ENCODE measurements around the gene UNC50. TPM values are rescaled to one million over a fixed set of nuclear protein-coding genes. Genes with fewer than 3 reads are reported as not detected.

UNC50 gene
- total RNA-seq, 1 donor from 2014 or later = 32.0 TPM

DNA sequence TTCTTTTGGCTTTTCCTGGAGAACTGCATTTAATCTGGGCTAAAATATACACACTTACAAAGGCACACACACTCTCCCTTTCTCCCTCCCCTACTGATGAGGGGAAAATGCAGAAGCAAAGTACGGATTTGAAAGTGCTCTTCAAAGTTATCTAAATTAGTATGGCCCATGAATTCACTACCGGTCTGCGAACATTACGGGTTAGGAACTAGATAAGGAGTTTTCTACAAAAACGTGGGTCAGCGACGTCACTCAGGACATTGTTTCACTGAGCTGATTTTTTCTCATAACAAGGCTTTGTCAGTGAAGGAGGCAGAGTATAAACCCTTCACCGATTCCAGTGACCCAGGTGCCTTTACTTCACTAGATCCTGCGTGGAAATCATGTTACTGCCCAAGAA is 47.4 kb upstream of the UNC50 start:
- intact Hi-C loops (cut with micrococcal nuclease) = no loop called here
- peaks cover 78% of the 10 kb centered on the region for H3K4me1 ChIP-seq
- H3K27ac ChIP-seq (replicated peaks) = peak overlapping the region; percentile 79
- no peaks in the 10 kb centered on the region for H3K27me3 ChIP-seq (ENCODE audit: low read depth)
- peaks cover 40% of the 10 kb centered on the region for H3K36me3 ChIP-seq
- no peak for DNase-seq
- TF ChIP-seq, protein P1, sequence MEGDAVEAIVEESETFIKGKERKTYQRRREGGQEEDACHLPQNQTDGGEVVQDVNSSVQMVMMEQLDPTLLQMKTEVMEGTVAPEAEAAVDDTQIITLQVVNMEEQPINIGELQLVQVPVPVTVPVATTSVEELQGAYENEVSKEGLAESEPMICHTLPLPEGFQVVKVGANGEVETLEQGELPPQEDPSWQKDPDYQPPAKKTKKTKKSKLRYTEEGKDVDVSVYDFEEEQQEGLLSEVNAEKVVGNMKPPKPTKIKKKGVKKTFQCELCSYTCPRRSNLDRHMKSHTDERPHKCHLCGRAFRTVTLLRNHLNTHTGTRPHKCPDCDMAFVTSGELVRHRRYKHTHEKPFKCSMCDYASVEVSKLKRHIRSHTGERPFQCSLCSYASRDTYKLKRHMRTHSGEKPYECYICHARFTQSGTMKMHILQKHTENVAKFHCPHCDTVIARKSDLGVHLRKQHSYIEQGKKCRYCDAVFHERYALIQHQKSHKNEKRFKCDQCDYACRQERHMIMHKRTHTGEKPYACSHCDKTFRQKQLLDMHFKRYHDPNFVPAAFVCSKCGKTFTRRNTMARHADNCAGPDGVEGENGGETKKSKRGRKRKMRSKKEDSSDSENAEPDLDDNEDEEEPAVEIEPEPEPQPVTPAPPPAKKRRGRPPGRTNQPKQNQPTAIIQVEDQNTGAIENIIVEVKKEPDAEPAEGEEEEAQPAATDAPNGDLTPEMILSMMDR (IDR thresholded peaks at IDR 0.05; ENCODE audit: borderline replicate concordance) = no peak
- no peaks in the 10 kb centered on the region for H3K9me3 ChIP-seq (replicated peaks)
- H3K4me3 ChIP-seq = no peak overlapping the region

- H3K27ac ChIP-seq (replicated peaks) = peak overlapping the region; percentile 79
- no peak overlapping the region for H3K4me3 ChIP-seq
- no peak for DNase-seq
- H3K36me3 ChIP-seq = peaks cover 41% of the 10 kb centered on the region
- no peaks in the 10 kb centered on the region for H3K9me3 ChIP-seq (replicated peaks)
- no peaks in the 10 kb centered on the region for H3K27me3 ChIP-seq (ENCODE audit: low read depth)
- intact Hi-C loops (cut with micrococcal nuclease) = no loop called here
- TF ChIP-seq, protein P1 (IDR thresholded peaks at IDR 0.05; ENCODE audit: borderline replicate concordance) = no peak
- peaks cover 69% of the 10 kb centered on the region for H3K4me1 ChIP-seq
Observed at GRCh38 chr2:98561902-98562695, 46.3 kb upstream of the UNC50 start.

DNA sequence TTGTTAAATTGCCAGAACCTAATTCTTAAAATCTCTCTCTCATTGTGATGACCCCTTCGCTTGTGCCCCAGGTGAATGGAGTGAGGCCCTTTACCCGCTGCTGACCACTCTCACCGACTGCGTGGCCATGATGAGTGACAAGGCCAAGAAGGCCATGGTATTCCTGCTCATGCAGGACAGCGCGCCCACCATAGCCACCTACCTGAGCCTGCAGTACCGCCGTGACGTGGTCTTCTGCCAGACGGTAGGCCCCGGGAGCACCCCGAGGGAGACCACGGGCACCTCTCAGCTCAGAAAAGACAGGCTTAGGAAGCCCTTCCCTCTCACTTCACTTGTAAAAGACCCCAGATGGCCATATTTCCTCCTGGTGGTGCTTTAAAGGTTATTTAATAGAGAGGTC is 45.0 kb upstream of the UNC50 start:
- peaks cover 52% of the 10 kb centered on the region for H3K36me3 ChIP-seq
- H3K9me3 ChIP-seq (replicated peaks) = no peaks in the 10 kb centered on the region
- TF ChIP-seq, protein P1 (IDR thresholded peaks at IDR 0.05; ENCODE audit: borderline replicate concordance) = no peak
- no peaks in the 10 kb centered on the region for H3K27me3 ChIP-seq (ENCODE audit: low read depth)
- peaks cover 69% of the 10 kb centered on the region for H3K4me1 ChIP-seq
- intact Hi-C loops (cut with micrococcal nuclease) = no loop called here
- no peak overlapping the region for H3K4me3 ChIP-seq
- DNase-seq = no peak
- peak overlapping the region; percentile 79 for H3K27ac ChIP-seq (replicated peaks)

GRCh38 chr2:98564541-98565132 is 43.8 kb upstream of the UNC50 start:
- peaks cover 52% of the 10 kb centered on the region for H3K36me3 ChIP-seq
- H3K4me3 ChIP-seq = no peak overlapping the region
- H3K9me3 ChIP-seq (replicated peaks) = no peaks in the 10 kb centered on the region
- H3K27me3 ChIP-seq (ENCODE audit: low read depth) = no peaks in the 10 kb centered on the region
- peak overlapping the region; percentile 79 for H3K27ac ChIP-seq (replicated peaks)
- TF ChIP-seq, protein P1 (IDR thresholded peaks at IDR 0.05; ENCODE audit: borderline replicate concordance) = no peak
- peaks cover 65% of the 10 kb centered on the region for H3K4me1 ChIP-seq
- DNase-seq = no peak
- intact Hi-C loops (cut with micrococcal nuclease) = no loop called here

DNA sequence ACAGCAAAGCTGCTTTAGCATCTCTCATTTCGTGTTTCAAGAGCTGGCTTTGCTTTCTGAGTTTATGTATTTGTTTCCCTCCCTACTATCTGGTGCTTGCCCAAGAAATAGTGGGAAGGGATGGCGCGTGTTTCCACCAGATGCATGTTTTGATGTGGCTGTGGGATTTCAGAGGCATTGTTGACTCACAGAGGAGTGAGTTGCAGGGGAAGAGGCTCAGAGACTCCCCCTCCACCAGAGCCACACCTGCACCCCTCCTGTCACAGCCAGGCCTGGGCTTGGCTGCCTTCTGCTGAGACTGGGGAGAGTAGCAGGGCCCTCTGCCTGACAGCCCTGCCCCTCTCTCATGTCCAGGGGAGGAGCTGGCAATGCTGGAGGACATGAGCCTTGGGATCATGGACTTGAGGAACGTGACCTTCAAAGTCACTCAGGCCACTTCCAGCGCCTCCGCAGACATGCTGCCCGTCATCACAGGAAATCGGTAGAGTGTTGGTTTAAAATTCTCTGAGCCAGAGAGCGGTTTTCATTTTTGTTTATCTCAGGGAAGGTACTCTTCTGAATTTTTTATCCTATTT is 43.0 kb upstream of the UNC50 start:
- TF ChIP-seq, protein P1 (IDR thresholded peaks at IDR 0.05; ENCODE audit: borderline replicate concordance) = no peak
- H3K4me3 ChIP-seq = no peak overlapping the region
- peak overlapping the region; percentile 79 for H3K27ac ChIP-seq (replicated peaks)
- peaks cover 58% of the 10 kb centered on the region for H3K36me3 ChIP-seq
- H3K9me3 ChIP-seq (replicated peaks) = no peaks in the 10 kb centered on the region
- intact Hi-C loops (cut with micrococcal nuclease) = no loop called here
- no peak for DNase-seq
- no peaks in the 10 kb centered on the region for H3K27me3 ChIP-seq (ENCODE audit: low read depth)
- H3K4me1 ChIP-seq = peaks cover 58% of the 10 kb centered on the region

Measured in left ventricle myocardium inferior (tissue), 1 donor.